Measurements from ENCODE around the gene FOXJ1.
"Not testable (repeated sequence)": the region's sequence is repeated elsewhere in the genome, so short reads cannot be mapped to it uniquely, and the experiment has no call there.

Gene FOXJ1

GRCh38 chr17:76141212-76142038 is at the start of gene FOXJ1:
Gene FOXJ1 (minus strand): TSS chr17:76141245. CDS start chr17:76140395, 850 bp downstream.
- DNase-seq (ENCODE audit: insufficient read length, low spot score) (peak; percentile 100), FAIRE-seq (no peak)
- no peak for TF ChIP-seq CTCF (IDR thresholded peaks at IDR 0.05; ENCODE audit: insufficient read depth, missing control alignments)

- TF ChIP-seq CTCF (IDR thresholded peaks at IDR 0.05; ENCODE audit: insufficient read depth, missing control alignments) = no peak
- FAIRE-seq (no peak), DNase-seq (ENCODE audit: insufficient read length, low spot score) (no peak)
Observed at GRCh38 chr17:76189741-76190140, 48.7 kb upstream of the FOXJ1 start.

- FAIRE-seq (no peak), DNase-seq (ENCODE audit: insufficient read length, low spot score) (no peak)
- TF ChIP-seq CTCF (IDR thresholded peaks at IDR 0.05; ENCODE audit: insufficient read depth, missing control alignments) = no peak
Observed at GRCh38 chr17:76189247-76189646, 48.2 kb upstream of the FOXJ1 start.

GRCh38 chr17:76188213-76189016 is 47.4 kb upstream of the FOXJ1 start:
- DNase-seq (ENCODE audit: insufficient read length, low spot score) (no peak), FAIRE-seq (peak; percentile 25)
- TF ChIP-seq CTCF (IDR thresholded peaks at IDR 0.05; ENCODE audit: insufficient read depth, missing control alignments) = no peak

- FAIRE-seq; DNase-seq (ENCODE audit: insufficient read length, low spot score): not testable (repeated sequence)
Observed at GRCh38 chr17:76186774-76187173, 45.7 kb upstream of the FOXJ1 start.

- FAIRE-seq (no peak), DNase-seq (ENCODE audit: insufficient read length, low spot score) (no peak)
Observed at GRCh38 chr17:76184290-76184689, 43.2 kb upstream of the FOXJ1 start.

More at GRCh38 chr17:76184290-76184689, 43.2 kb upstream of the FOXJ1 start:
- no peak for TF ChIP-seq CTCF (IDR thresholded peaks at IDR 0.05; ENCODE audit: insufficient read depth, missing control alignments)
